Measurements from ENCODE around the gene DDX20.
"Not testable (repeated sequence)": the region's sequence is repeated elsewhere in the genome, so short reads cannot be mapped to it uniquely, and the experiment has no call there.

The DDX20 gene

DNA sequence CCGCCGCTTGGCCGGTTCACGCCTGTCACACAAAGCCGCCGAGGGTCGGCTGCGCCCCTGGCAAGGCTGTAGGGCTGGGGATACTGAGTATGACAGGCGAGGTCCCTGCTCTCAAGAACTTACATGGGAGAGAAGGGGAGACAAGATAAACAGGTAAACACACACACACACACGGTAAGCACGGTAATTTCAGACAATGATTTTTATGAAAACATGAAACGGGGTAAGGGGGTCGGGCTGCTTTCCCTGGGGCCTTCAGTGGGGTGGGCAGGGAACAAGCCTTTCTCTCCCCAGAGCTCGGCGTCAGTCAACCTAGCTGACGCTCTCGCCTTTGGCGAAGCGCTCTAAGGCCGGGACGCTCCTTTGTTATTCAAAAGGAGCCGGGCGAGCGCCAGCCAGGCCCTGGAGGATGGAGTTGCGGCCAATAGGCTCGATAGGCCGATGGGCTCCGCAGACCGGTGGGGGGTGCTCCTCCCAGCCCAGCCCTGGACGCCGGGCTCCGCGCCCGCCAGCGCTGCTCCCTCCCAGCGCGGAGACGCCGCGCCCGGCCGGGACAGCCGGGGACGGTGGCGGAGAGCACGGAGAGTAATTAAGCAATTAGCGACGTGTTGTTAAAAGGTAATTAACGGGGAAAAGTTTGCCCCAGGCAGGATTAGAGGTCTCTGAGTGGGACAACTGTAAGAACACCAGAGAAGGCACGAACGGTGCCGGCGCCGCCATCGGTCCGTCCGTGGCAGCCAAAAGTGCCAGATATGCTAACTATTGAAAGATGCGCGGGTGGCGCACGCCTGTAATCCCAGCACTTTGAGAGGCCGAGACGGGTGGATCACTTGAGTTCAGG, 15.6 kb upstream of the DDX20 start:
- DNase-seq = peak in 41 of 42 donors; percentile 42 to 88 (median 71)

DNA sequence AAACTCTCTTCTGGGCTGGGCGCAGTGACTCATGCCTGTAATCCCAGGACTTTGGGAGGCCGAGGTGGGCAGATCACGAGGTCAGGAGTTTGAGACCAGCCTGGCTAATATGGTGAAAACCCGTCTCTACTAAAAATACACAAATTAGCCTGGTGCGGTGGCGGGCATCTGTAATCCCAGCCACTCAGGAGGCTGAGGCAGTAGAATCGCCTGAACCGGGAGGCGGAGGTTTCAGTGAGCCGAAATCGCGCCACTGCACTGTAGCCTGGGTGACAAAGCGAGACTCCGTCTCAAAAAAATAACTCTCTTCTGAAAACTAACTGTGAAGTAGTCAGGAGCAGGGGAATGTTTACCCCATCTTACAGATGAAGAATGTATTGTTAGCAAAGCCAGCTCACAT, 13.4 kb upstream of the DDX20 start:
- DNase-seq; intact Hi-C loops (cut with DNase I): not testable (repeated sequence)

More for the DNA sequence above, 15.6 kb upstream of the DDX20 start:
- intact Hi-C loops (cut with DNase I) = loop anchor here (2.0 kb wide), 1 partner anchor 15 kb away; the partner anchor contains the start of gene DDX20

DNA sequence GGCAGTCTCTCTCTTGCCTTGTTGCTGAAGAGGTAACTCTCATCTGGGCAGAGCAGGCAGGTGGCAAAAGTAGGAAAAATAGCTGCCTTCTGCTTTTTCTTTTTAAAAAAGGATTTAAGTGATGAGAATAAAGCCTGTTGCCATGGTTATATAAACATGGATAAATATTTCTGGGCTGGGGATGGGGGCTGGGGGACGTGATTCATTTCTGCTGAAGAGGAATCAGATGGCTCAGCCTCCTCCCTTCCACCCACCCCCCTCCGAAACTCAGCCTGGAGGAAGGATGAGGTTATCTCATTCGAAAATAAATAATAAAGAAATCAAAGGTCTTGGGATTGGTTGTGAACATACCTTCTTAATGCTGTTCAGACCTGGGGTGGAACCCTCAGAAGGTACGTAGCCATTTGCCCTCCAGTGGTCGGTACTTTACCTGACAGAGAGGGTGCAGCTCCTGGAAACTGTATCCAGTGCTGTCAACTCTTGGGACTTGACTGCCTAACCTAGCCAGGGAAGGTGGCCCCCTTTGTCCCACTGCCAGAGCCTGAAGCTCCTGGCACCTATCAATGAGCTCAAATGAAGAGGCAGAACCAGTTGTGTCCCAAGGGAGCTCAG, 12.7 kb upstream of the DDX20 start:
- intact Hi-C loops (cut with DNase I) = no loop called here

DNA sequence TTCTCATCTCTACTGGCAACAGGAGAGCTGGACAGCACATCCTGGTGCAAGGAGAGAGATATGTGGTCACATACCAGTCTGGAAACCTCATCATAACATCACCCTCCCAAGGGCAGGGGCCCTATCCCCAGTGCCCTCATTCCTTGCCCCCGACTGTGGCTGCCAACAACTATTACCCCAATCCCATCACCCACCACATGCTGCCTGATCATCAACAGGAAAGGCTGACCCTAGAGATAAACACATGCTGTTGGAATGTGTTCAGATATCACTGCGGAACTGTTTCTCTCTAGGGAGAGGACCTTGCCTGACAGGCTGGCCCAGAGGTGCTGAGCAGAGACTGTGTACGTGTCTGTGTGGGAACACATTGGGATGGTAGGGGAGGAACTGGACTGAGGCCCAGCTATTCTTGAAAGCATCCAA, 12.0 kb upstream of the DDX20 start:
- peak in 1 of 42 donors; percentile 10 for DNase-seq
- intact Hi-C loops (cut with DNase I) = no loop called here

More for the DNA sequence above, 12.7 kb upstream of the DDX20 start:
- peak in 10 of 42 donors; percentile 33 to 74 (median 58) for DNase-seq

DNA sequence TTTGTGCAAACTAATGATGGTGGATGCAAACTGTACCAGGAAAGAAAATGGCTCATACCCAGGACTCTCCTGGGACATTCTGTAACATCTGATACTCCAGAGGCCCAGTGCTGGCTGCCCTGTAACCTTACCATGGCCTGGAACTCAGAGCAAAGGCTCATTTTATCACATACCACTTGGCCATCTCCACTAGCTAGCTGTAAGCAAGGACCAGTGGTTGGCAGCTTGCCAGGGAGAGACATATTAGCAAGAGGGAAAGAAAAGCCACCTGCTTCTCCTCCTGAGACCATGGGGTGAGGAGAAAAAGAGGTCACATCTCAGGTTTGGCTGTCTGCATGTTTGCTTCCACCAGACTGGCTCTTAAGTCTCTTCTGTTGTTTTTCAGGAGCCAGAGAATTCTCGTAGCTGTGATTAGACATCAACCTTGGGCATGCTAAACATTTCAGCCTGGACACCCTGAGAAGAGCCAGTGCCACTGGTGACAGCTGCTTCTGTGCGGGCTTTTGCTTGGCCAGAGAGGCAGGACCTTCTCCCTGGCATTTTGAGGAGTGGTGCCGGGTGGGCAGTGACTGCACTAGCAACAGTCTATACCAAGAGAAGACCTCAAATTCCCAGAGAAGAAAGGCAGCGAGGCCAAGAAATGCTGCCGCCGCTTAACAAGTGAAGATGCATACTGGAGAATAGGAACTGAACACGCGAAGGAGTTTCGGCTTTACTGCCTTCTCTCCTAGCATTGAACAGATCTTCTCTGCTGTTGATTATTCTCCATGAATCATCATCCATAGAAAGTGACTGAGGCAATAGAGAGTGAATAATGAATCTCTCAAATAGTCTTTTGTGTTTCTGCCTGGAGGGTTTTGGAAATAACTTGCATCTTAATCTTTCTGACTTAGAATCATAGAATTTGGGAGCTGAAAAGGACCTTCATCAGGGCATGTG, 9.8 kb upstream of the DDX20 start:
- intact Hi-C loops (cut with DNase I) = no loop called here
- peak in 3 of 42 donors; percentile 28 to 63 (median 57) for DNase-seq

DNA sequence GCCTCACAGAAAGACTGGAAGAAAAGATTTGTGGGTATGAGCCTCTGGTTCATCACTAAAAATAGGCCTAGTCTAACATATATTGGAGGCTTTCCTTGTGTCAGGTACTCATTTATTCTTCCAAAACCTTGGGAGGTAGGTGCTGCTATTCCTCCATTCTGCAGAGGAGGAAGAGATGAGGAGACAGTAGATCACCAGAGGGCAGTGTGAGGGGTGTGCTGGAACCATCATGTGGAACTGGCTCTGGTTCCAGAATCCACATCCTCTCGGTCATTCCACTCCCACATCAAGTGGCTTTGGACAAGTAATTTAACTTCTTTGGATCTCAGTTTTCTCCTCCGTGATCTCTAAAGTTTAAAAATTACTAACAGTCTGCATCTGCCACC, 9.1 kb upstream of the DDX20 start:
- DNase-seq = no peak

DNA sequence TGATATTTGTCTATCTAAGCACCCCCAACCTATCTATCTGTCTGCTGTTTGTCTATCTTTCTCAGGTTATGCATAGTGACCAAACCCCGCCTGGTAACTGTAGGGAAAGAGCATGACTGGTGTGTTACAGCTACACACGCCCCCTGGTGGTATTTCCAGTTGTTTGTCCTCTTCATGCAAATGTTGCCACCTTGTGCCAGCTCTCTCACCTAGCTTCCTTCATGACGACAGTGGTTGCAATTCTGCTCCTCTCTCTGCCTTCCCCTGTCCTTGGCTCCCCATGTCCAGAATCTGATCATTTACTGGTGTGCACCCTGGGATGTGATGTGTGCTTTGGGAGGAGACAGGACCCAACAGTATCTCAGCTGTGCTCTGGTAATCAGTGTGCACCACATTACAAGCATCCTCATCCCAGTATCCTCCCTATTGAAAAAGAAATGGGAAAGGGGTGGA, 8.4 kb upstream of the DDX20 start:
- intact Hi-C loops (cut with DNase I) = no loop called here
- peak in 8 of 42 donors; percentile 29 to 76 (median 44) for DNase-seq

More for the DNA sequence above, 9.1 kb upstream of the DDX20 start:
- intact Hi-C loops (cut with DNase I) = no loop called here

DNA sequence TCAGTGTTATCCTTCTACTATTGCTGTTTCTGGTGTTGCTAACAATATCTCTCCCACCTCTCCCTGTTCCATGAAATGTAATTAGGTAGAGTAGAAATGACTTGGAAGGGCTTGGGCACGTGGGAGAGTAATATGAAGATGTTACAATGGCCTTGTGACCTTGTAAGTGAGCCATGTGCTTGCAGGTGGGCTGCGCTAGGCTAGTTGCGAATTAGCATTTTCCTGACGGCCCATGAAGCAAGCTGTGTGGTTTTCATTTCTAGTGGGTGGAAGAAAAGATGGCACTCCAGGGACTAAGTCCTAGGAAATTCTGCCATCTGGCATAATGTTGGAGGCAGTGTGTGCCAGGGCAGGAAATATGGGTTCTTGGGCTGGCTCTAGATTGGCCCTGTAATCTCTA, 7.8 kb upstream of the DDX20 start:
- no peak for DNase-seq
- intact Hi-C loops (cut with DNase I) = no loop called here

DNA sequence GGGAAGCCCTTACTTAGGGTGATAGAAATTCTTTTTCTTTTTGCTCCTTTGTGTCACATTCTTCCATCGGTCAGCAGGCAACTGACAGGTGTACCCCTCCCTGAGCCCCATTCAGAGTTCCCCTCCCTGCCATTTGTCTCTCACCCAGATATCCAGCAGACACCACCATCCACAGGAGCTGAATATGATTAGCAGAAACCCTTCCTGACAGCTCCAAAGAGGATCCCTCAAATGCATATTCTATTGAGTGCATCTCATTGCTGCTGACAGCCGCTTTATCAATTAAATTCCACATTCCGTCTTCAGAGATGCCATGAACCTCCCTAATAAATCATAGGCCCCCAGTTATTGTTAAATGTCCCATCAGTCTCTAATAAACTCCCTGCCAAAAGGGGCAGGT, 6.1 kb upstream of the DDX20 start:
- no peak for DNase-seq
- intact Hi-C loops (cut with DNase I) = loop anchor here (10.0 kb wide), 1 partner anchor 245 kb away; the partner anchor contains the start of genes ADORA3 and TMIGD3

DNA sequence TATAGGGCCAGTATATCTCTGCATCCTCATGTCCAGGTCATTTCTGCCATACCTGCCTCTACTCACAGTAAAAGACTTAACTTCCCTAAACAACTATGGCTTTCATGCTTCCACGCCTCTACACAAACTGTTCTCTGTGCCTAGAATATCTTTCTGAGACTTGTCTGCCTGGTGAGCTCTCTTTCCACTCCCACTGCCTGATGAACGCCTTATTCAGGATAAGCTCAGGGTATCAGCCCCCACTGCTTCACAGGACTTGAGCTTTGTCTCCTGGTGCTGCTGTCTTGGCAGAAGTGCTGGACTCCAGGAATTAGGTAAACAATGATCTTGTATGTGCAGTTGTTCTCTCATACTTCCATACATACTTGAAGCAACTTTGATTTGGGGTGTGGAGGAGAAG, 4.8 kb upstream of the DDX20 start:
- peak in 5 of 42 donors; percentile 30 to 67 (median 44) for DNase-seq
- intact Hi-C loops (cut with DNase I) = loop anchor here (10.0 kb wide), 1 partner anchor 246 kb away; the partner anchor contains the start of genes ADORA3 and TMIGD3

DNA sequence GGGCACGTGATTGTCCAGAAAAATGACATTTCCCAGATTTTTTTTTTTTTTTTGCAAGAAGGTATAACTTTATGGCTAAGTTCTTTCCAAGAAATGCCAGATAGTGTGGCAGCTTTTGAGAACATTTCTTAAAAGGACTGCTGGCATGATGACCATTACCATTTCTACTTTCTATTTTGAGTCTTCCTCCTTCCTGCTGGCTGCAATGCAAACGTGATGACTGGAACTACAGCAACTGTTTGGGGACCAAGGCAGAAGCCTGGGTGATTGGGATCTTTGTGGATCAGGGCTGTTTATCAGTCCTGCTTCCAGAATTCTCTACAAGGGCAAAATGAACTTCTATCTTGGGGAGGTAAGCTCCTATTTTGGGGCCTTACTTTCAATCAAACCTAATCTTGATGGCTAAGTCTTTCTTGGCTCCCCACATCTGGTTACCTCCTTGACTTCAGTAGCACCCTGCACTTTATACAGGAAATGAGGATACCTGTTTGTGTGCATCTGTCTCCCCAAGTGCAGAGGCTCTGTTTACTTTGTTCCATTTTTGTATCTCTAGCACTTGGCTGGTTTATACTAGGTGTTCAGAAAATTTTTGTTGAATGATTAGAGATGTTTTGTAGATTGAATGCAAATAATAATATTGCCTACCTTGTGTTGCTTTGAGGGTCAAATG, 3.7 kb upstream of the DDX20 start:
- DNase-seq = no peak
- intact Hi-C loops (cut with DNase I) = loop anchor here (10.0 kb wide), 1 partner anchor 247 kb away; the partner anchor contains the start of genes ADORA3 and TMIGD3

DNA sequence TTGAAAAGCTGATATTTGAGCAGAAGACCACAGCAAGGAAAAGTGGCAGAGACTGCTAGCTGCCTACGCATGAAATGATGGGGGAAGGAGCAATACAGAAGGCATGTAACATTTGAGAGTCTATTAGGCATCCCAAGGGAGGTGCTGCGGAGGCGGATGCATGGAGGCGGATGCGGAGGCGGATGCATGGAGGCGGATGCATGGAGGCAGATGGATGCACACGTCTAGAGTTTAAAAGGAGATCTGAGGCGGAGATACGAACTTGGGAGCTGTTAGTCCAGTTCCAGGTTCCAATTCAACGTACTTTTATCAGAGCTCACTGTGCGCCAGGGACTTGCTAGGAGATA, 744 bp upstream of the DDX20 start:
- peak in 36 of 42 donors; percentile 26 to 81 (median 55) for DNase-seq
- intact Hi-C loops (cut with DNase I) = loop anchor here (2.0 to 10.0 kb wide), 3 partner anchors 16 to 250 kb away; partner anchors contain the start of genes ADORA3, INKA2 and TMIGD3

DNA sequence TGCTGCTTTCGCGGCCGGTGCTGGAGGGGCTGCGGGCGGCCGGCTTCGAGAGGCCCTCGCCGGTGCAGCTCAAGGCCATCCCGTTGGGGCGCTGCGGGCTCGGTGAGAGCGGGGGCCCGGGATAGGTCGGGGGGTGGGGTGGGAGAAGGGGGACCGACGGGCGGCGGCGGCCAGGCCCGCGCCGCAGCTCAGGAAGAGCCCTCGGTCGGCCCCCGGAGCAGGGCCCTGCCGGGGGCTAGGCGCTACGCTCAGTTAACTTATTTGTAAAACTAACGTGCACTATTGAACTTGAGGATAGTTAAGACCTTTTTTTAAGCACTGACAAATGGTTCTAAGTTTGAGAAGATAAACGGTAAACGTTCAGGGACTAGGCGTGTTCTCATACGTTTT, 418 bp downstream of the DDX20 start:
- no peak for DNase-seq
- intact Hi-C loops (cut with DNase I) = loop anchor here (5.0 to 10.0 kb wide), 2 partner anchors 39 to 251 kb away; partner anchors contain the start of genes ADORA3 and TMIGD3

DNA sequence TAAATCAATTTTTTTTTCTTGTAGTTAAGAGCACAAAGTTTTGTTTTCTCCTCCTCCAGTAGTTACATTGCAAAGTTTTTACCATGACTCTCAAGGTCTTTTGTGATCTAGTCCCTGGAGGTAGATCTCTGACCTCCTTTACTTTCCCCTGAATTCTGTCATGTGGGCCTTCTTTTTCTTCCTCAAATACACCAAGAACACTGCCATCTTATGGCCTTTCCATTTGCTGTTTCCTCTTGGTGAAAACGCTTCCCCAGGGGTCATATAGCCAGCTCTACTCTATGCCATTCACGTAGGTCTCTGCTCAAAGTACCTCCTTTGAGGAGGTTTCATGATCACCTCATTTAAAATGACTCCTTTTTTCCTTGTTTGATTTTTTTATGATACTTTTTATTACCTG, 2.7 kb downstream of the DDX20 start:
- intact Hi-C loops (cut with DNase I) = loop anchor here (5.0 to 10.0 kb wide), 2 partner anchors 41 to 254 kb away; partner anchors contain the start of genes ADORA3 and TMIGD3
- DNase-seq = no peak

DNA sequence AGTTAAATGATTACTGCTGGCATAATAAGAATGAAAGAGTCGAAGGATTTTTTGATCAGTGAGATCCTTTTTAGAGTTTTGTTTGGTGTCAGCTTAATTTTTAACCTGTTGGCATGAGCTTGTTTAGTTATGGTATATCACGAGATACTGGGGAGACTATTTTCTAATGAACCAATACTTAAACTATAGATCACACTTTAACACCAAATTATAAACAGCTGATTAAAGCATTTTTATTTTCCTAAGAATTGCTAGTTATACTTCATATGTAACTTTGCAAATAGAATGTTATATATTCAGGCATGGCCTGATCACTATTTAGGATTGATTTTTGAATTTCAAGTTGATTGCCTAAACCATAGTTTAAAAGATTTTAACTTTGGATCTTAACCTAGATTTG, 6.0 kb downstream of the DDX20 start:
- no peak for DNase-seq
- intact Hi-C loops (cut with DNase I) = no loop called here

DNA sequence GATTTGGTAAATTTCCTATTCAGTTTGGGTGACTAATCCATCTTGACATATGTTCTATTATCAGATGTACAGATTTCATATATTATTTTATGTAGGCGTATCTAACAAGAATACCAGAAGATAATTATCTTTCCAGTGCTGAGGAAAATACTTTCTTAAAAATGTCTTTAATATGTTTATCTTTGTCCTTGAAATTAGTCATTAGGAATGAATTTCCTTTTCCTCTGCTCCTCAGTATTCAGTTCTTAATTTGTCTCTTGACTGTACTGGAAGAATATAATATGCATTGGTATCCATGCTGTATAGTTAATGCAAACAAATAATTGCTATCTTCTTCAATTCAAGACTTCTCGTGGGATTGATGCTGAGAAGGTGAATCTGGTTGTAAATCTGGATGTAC, 6.6 kb downstream of the DDX20 start:
- intact Hi-C loops (cut with DNase I) = no loop called here
- DNase-seq = no peak

DNA sequence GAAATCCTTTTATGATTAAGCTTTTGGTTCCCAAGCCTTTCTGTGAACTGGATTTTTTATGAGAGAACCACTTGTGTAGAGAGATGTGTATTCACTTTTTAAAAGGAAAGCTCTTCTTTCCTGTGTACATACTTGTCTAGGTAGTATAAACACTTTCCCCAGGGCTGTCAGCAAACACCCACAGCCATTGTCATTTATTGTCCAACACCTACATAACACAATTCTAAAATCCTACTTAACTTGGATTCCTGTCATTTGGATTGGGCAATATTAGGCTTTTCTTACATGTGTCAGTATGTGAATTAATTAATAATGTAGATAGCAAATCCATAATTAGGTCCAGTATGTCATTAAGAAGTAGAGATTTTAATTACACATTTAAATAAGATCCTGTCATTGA, 12.3 kb downstream of the DDX20 start:
- intact Hi-C loops (cut with DNase I) = no loop called here
- no peak for DNase-seq

DNA sequence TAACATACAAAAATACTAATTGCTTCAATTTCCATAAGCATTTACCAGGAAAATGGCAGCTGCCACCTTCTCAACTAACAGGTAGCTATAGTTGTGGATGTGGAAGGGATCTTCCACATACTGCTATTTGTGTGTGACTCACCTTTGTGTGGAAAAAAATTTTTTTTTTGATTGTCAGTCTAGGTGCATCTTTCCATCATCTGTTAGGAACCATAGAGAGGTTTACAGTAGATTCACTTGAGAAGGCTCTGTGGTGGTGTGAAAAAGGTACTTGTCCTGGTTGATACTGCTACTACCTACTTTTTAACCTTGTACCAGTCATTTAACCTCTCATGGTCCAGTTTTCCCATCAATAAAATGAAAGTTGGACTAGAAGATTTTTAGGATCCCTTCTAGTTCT, 12.9 kb downstream of the DDX20 start:
- peak in 1 of 42 donors; percentile 3 for DNase-seq
- intact Hi-C loops (cut with DNase I) = no loop called here

Data from head of caudate nucleus (tissue), 42 donors.